ENCODE results near the gene GOLIM4. TPM values are rescaled to one million over a fixed set of nuclear protein-coding genes. Genes with fewer than 3 reads are reported as not detected.
"Not testable (repeated sequence)": the region's sequence is repeated elsewhere in the genome, so short reads cannot be mapped to it uniquely, and the experiment has no call there.

GOLIM4 gene
- polyA plus RNA-seq, 3 donors, result 90.2 to 112 (median 104) TPM

DNA sequence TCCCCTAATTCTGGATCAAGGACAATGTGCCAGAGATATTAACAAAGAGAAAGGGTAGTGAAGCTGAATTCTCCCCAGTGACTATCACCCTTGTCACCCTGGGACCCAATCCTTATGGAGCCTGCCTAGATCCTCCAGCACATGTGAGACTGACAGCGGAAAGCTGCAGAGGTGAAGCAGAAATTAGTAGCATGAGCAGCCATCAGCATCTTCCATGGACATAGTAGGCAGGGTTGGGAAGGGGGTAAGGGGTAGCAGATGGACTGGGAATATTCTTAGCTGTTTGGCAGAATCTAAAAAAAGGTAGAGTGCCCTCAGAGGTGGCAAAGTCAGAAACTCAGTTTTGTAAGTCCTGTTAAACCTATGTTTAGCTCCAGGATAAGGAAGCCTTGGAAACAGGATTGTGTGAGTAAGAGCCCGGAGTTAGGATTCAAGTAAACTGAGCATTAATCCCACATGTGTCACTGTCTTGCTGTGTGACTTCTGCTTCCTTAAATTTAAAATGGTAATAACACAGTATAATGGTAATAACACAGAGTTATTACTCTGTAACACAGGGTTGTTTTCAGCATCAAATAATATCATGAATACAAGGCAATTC is 14.5 kb downstream of the GOLIM4 start:
- no peak for DNase-seq

DNA sequence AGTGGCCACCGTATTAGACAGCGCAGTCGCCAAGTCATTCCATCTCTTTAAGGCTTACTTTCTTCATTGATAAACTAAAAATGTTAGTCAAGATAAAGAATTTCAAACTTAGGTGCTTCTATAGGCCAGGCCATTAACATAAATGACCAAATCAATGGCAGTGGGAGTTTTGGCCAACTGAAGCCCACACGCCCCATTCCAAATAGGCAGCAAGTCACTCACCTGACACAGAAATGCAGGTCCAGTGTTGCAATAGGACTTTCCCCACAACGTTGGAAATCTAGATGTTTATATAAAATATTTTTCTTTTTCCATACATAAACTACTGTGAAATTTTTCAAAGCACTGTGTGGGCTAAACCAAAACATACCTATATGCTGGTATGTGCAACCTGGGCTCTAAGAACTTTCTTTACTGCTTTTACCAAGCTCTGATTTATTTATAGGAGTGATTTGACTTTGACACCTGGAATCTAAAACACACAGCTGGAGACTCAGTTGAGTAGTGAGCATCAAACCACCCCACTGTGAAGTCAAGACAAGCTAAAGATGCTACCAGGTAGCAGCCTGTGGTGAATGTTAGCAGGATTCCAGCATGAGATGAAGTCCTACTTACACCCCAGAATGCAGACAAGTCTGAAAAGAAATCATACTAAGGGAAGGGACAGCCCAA is 15.1 kb downstream of the GOLIM4 start:
- DNase-seq, result no peak

GRCh38 chr3:168080022-168080421 is 15.7 kb downstream of the GOLIM4 start:
- no peak for DNase-seq

GRCh38 chr3:168077091-168077490 is 18.6 kb downstream of the GOLIM4 start:
- no peak for DNase-seq

DNA sequence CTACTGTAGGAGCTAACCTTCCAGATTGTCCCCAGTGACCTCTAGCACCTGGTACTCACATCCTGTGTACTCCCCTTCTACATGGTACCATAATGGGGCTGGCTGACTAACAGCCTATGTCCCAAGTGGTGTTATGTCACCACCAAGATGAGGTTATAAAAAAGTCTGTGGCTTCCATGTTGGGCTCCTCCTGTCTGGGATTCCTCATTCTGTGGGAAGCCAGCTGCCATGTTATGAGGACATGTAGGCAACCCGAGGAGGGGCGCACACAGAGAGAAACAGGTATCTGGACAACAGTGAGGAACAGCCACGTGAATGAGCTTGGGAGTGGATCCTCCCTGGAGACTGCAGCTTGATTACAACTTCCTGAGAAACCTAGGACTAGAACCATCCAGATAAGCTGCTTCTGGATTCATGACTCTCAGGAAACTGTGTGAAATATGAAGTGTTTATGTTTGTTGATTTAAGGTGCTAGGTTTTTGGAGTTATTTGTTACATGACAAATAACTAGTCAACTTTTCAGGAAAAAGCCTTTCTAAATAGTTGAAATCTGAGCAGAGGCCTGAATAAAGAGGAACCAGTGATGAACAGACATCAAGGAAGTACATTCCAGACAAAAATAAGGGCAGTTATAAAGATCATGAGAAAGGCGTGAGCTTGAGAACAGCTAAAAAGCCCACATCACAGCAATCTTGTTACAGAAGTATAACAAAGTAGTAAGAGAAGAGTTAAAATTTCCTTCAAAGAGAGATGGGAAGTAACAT is 21.7 kb downstream of the GOLIM4 start:
- DNase-seq, result no peak

DNA sequence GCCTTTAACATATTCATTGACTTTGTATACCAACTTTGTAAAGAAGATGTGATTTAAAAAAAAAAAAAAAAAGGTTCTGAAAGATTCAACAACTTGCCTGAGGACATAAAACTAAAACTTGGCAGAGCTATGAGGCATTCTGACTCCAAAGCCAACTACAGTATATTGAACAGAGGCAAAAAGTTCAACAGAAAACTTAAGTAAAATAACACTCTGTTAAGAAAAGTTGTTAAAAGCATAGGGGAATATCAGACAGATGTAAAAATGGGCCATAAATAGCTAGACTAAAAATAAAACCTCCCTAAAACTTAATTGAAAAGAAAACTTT is 23.4 kb downstream of the GOLIM4 start:
- DNase-seq, result no peak

GRCh38 chr3:168071591-168072322 is 24.0 kb downstream of the GOLIM4 start:
- DNase-seq, result peak; percentile 84

DNA sequence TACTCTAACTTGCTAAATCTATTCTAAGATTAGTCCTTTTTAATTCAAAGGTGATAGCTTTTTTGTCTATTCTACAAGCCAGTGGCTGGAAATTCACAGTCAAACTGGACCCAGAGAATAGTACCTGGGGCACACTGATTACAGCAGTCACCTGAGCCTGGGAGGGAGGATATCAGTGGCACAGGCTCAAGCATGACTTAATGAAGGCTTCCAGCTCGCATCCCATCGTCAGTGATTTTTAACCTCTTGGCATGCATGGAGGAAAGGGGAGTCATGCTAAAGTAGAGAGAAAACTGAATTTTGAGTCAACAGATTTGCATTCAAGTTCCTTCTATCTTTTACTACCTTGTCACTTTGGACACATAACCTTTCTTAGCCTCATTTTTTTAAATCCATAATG is 24.8 kb downstream of the GOLIM4 start:
- DNase-seq, result no peak

- DNase-seq, result no peak
Observed at GRCh38 chr3:168068346-168068745, 27.4 kb downstream of the GOLIM4 start.

- DNase-seq, result no peak
Observed at GRCh38 chr3:168066882-168067281, 28.8 kb downstream of the GOLIM4 start.

DNA sequence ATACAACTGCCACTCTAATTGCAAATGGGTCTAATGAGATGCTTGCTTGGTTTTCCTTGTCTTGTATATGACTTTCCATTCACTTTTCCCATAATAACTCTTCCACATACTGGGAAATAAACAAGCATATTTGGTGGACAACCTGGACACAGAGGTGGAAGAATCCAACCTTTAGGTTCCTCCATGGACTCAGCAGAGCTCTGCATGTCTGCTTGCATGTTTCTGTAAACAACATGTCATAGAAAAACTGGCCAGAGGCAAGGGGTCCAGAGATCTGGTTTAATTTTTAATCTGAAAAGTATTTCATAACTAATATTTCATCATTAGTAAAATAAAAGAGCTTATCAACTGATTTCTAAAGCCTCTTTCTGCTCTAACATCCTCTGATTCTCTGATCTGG is 30.2 kb downstream of the GOLIM4 start:
- no peak for DNase-seq

DNA sequence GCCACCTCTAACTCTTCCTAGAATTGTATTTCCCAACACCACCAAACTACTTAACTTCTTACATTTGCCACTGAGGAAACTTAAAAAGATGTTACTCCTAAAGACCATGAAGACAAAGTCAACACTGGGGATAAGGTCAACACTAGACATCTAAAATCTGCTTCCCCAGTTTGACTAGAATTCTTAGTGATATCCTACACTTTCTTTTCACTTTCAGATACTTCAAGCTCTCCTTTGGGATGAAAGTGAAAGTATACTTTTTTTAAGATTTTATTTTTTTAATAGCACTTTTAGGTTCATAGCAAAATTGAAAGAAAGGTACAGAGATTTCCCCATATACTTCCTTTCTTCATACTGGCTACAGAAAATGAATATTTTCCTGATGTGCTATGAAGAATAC is 32.6 kb downstream of the GOLIM4 start:
- DNase-seq, result no peak

DNA sequence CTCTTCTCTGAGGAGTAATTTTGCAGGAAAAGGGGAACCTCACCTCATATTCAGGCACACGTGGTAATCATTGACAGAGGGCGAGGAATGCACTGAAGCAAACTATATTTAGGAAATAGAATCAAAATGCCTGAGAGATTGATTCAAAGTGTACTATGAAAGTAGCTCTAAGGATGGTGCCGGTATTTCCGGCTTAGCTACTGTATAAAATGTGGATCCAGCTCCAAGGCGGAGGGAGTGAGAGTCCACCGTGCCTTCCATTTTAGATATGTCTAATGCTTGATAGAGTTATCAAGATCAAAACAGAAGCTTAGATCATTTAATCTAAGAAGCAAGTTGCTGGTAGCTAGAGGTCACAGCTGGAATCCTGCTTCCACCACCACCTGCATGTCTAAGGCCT is 33.0 kb downstream of the GOLIM4 start:
- no peak for DNase-seq

DNA sequence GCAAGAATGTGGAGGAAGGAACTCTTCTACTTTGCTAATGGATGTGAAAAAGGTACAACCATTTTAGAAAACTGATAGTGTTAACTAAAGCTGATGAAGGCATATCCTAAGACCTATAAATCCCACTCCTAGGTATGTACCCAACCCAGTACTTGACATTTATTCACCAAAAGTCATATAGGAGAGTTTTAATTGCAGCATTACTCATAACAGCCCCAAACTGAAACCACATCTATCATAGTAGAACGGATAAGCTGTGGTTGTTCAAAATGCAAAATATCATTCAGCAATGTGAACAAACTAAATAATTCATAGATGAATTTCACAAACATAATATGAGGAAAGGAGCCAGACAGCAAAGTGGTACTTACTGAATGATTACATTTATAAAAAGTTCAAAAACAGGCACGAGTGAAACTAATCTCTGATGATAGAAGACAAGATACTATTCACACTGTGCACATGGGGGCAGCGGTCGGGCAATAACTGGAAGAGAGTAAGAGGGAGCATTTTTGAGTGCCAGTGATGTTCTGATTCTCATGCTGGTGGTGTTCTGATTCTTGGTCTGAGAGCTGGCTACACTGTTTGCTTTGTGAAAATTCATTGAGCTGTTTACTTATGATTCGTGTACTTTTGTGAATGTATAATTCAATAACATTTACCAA is 34.3 kb downstream of the GOLIM4 start:
- no peak for DNase-seq

DNA sequence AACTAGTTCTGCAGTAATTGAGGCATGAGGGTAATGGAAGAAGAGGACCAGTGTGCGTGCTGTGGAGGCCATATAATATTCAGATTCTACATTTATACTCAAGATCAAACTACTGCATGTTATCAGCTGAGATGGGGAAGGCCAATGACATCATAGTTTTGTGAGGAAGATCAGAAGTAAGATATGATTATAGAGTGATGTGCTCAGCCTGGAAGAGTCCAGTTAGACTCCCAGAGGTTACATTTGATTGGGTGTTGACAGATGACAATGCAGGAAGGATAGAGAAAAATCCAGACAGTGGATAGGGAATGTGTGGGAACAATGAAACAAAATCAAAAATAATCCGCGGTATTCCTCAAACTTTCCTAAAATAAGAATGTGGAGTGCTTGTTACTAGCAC is 35.4 kb downstream of the GOLIM4 start:
- no peak for DNase-seq

- DNase-seq, result no peak
Observed at GRCh38 chr3:168058481-168058880, 37.2 kb downstream of the GOLIM4 start.

DNA sequence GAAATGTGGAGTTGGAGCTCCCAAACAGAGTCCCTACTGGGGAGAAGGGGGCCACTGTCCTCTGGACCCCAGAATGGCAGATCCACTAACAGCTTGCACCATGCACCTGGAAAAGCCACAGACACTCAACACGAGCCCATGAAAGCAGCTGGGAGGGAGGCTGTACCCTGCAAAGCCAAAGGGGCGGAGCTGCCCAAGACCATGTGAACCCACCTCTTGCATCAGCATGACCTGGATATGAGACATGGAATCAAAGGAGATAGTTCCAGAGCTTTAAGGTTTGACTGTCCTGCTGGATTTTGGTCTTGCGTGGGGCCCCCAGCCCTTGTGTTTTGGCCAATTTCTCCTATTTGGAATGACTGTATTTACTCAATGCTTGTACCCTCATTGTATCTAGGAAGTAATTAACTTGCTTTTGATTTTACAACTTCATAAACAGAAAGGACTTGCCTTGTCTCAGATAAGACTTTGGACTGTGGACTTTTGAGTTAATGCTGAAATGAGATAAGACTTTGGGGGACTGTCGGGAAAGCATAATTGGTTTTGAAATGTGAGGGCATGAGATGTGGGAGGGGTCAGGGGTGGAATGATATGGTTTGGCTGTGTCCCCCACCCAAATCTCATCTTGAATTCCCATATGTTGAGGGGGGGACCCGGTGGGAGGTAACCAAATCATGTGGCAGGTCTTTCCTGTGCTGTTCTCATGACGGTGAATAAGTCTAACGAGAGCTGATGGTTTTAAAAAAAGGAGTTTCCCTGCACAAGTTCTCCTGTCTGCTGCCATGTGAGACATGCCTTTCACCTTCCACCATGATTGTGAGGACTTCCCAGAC is 39.1 kb downstream of the GOLIM4 start:
- DNase-seq, result not testable (repeated sequence)

GRCh38 chr3:168054447-168054846 is 41.3 kb downstream of the GOLIM4 start:
- no peak for DNase-seq

DNA sequence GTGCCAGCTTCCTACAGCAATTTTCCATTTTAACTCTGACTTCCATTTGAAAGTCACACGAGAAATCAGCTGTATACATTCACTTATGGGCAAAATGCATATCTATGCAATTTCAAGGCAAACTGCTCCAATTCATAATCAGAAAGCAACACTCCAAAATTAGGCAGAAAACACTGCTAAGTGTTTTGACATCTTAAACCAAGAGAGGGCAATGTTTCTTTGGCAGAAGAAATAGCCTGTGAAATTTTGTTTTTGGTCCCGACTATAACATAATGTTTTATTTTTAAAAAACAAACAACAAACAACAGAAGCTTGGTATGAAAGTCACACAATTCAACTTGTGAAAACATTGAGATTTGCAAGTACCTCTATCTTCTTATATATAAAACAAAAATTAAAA is 42.6 kb downstream of the GOLIM4 start:
- DNase-seq, result no peak

- DNase-seq, result no peak
Observed at GRCh38 chr3:168052515-168052914, 43.2 kb downstream of the GOLIM4 start.

All from renal pelvis (tissue), 4 donors.